ENCODE results near the gene IGF2BP3.

IGF2BP3 gene

GRCh38 chr7:23474829-23475575 is 4.7 kb upstream of the IGF2BP3 start (continued):
- no peak for TF ChIP-seq PRDM10 (tag by site-specific recombination; IDR thresholded peaks at IDR 0.05)
- peak; percentile 85 for TF ChIP-seq ZNF510 (tag by site-specific recombination; IDR thresholded peaks at IDR 0.05; ENCODE audit: insufficient replicate concordance)
- no peak for TF ChIP-seq KLF10 (tag by site-specific recombination; IDR thresholded peaks at IDR 0.05)
- TF ChIP-seq ZBTB48 (tag by site-specific recombination; IDR thresholded peaks at IDR 0.05) = 0 out of 2 replicates have a peak, but pooled peaks have one; percentile 24
- no peak for TF ChIP-seq ZNF830 (tag by site-specific recombination; IDR thresholded peaks at IDR 0.05; ENCODE audit: low read depth)
- TF ChIP-seq ZBTB7A (tag by site-specific recombination; IDR thresholded peaks at IDR 0.05; ENCODE audit: low read depth) = no peak
- TF ChIP-seq CTCF (tag by site-specific recombination; IDR thresholded peaks at IDR 0.05) = no peak
- TF ChIP-seq ZNF366 (tag by site-specific recombination; conservative IDR thresholded peaks at IDR 0.05) = peak; percentile 10
- no peak for TF ChIP-seq OVOL3 (tag by site-specific recombination; IDR thresholded peaks at IDR 0.05)
- TF ChIP-seq GLIS1 (tag by site-specific recombination; IDR thresholded peaks at IDR 0.05) = no peak
- no peak for TF ChIP-seq KLF7 (tag by site-specific recombination; IDR thresholded peaks at IDR 0.05; ENCODE audit: borderline replicate concordance)
- TF ChIP-seq ZSCAN4 (tag by site-specific recombination; IDR thresholded peaks at IDR 0.05) = no peak
- no peak for TF ChIP-seq ZBTB10 (tag by site-specific recombination; IDR thresholded peaks at IDR 0.05)
- no peak for TF ChIP-seq ZBTB49 (tag by site-specific recombination; IDR thresholded peaks at IDR 0.05; ENCODE audit: low read depth)
- TF ChIP-seq TRIM28 (IDR thresholded peaks at IDR 0.05; ENCODE audit: borderline replicate concordance, low read length) = no peak
- peak; percentile 1; the same call in 1 of the 2 replicates for TF ChIP-seq ZNF76 (tag by site-specific recombination; IDR thresholded peaks at IDR 0.05; ENCODE audit: borderline replicate concordance, low read depth)
- no peak for TF ChIP-seq ZNF202 (tag by site-specific recombination; IDR thresholded peaks at IDR 0.05; ENCODE audit: borderline replicate concordance)
- no peak for TF ChIP-seq ZIC2 (tag by site-specific recombination; IDR thresholded peaks at IDR 0.05)
- no peak for TF ChIP-seq ZNF776 (tag by site-specific recombination; IDR thresholded peaks at IDR 0.05; ENCODE audit: borderline replicate concordance)
- no peak for TF ChIP-seq ZSCAN23 (tag by site-specific recombination; IDR thresholded peaks at IDR 0.05)
- TF ChIP-seq ZBTB11 (tag by site-specific recombination; conservative IDR thresholded peaks at IDR 0.05; ENCODE audit: low read depth) = no peak
- no peak for TF ChIP-seq ZNF670 (tag by site-specific recombination; IDR thresholded peaks at IDR 0.05; ENCODE audit: low read depth)
- 0 out of 2 replicates have a peak, but pooled peaks have one; percentile 51 for TF ChIP-seq IKZF3 (tag by site-specific recombination; IDR thresholded peaks at IDR 0.05)

All from HEK293 (cell line).